22Rv1 (cell line): ENCODE measurements around the gene INSM1.

Experiments used
- H3K27ac ChIP-seq: fragments of 450-650 bp; 2 replicates; pipeline ENCODE4 v1.5.1; 2017
- CTCF ChIP-seq: fragments of 450-650 bp; IDR thresholded peaks from 2 replicates; pipeline ENCODE4 v1.5.1; 2017; ENCODE audit warnings: mild to moderate bottlenecking
- ZFX ChIP-seq: fragments of 450-650 bp; IDR thresholded peaks from 2 replicates; pipeline ENCODE4 v1.6.1; 2017; ENCODE audit warnings: antibody characterized with exemption, borderline replicate concordance

INSM1 gene

GRCh38 chr20:20373091-20373571, 5.2 kb downstream of the INSM1 start:
- H3K27ac ChIP-seq: no peak overlapping the region
- TF ChIP-seq ZFX (no peak), CTCF (no peak)

GRCh38 chr20:20375862-20376261, 8.0 kb downstream of the INSM1 start:
- no peak overlapping the region for H3K27ac ChIP-seq
- TF ChIP-seq CTCF (no peak), ZFX (no peak)

GRCh38 chr20:20386192-20386591, 18.3 kb downstream of the INSM1 start:
- TF ChIP-seq CTCF: no peak
- TF ChIP-seq ZFX: no peak
- H3K27ac ChIP-seq: no peak overlapping the region

GRCh38 chr20:20390393-20390792, 22.5 kb downstream of the INSM1 start:
- no peak overlapping the region for H3K27ac ChIP-seq
- TF ChIP-seq CTCF (no peak), ZFX (no peak)

GRCh38 chr20:20391115-20391514, 23.2 kb downstream of the INSM1 start:
- no peak overlapping the region for H3K27ac ChIP-seq
- no peak for TF ChIP-seq ZFX

GRCh38 chr20:20391766-20392165, 23.9 kb downstream of the INSM1 start:
- H3K27ac ChIP-seq: no peak overlapping the region
- no peak for TF ChIP-seq ZFX
- no peak for TF ChIP-seq CTCF

GRCh38 chr20:20393207-20394120, 25.6 kb downstream of the INSM1 start:
- H3K27ac ChIP-seq: no peak overlapping the region
- TF ChIP-seq ZFX (no peak), CTCF (no peak)
